OCI-M2 (cell line): ENCODE results near the gene PER2.
"Not testable (repeated sequence)": the region's sequence is repeated elsewhere in the genome, so short reads cannot be mapped to it uniquely, and the experiment has no call there.

Experiments used
- DNase-seq: peaks from one replicate; lab custom pipeline; 2025; ENCODE audit not compliant: unreplicated experiment; lab: John Stamatoyannopoulos, UW

The PER2 gene

DNA sequence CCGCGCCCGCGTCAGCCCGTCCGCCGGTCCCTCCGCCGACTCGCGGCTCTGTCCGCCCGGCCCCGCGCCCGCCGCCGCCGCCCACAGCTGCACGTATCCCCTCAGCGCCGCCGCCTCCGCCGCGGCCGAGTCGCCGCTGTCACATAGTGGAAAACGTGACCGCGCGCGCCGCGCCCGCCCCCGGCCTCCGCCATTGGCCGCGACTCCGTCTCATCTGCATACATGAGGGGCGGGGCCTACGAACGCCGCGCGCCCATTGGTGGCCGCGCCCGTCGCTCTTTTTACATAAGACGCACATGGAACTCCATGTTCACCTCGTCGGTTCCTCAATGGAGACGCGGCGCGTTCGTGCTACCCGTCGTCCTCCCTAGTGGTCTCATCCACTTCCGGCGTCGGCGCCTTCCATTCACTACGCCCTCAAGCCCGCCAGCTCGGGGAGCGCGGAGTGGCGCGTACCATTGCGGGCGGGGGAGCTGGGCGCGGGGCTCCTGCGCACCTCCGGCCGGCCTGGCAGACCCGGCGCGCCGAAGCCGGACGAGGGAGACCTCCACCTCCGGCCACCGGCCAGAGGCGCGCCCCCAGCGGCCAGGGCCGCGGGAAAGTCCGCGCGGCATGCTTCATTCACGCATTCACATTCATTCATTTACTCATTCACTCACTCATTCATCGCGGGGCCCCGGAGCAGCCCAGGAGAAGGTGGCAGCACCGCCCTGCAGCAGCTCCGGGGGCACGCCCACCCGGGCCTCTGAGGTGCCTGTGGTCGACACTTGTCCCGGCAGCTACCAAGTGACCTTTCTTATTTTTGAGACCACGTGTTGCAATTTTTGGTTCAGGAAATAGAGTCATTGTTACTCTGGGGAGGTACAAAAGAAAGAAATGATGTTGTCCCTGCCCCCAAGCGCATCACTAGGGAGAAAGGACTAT, 502 bp upstream of the PER2 start:
- DNase-seq = peak; percentile 47

- DNase-seq = no peak
Measured at GRCh38 chr2:238286987-238287736, 1.2 kb downstream of the PER2 start.

DNA sequence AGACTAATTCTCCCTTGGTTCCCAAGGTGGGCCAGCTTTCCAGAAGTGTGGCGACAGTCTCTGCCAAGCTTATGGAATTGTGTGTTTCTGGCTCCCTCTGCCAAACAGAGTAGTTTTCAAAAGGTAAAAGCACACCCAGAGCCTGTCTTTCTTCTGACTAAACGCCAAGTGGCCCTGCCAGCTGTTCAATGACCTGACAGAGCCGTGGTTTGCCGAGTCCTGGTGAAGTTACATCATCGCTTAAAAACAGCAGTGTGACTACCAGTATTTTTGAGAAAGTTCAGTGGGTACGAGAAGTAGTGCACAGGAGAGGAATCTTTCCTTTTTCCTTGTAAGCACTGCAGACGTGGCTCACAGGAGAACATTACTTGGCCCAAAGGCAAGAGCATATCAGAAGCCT, 1.9 kb downstream of the PER2 start:
- DNase-seq = no peak

DNA sequence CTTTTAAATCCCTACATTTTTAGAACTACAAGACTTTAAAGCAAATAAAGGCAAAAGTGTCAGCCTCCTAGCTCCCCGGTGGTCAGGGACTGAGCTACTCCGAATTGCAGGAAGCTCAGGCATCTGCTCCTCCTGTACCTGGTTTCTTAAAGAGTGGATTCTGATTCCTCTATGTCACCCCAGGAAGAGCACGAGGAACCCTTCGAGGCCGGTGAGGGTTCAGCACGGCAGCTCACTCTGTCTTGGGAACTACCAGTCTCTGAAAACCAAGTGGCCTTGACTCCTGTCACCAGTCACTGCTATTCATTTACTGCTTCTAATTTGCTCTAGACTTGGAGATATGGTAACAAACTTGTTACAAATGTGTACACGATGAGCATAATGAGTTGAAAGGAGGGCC, 2.3 kb downstream of the PER2 start:
- DNase-seq = no peak

DNA sequence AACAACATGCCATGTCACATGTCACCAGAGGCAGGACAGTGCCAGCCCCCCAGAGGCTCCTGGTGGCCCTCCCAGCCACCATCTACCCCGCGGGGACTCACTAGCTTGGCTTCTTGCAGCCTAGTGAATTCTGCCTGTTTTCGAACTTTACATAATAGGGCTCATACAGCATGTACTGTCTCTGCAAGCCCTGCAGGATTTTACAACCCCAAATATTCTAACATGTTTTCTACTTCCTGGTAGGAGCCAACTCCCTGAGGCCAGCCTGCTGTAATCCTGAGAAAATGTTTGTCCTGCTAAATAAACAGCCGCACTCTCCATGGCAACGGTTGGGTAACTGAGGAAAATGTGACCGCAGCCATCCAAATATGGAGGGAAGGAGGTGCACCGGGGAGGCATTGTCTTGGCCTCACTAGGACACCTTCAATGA, 2.7 kb downstream of the PER2 start:
- no peak for DNase-seq

DNA sequence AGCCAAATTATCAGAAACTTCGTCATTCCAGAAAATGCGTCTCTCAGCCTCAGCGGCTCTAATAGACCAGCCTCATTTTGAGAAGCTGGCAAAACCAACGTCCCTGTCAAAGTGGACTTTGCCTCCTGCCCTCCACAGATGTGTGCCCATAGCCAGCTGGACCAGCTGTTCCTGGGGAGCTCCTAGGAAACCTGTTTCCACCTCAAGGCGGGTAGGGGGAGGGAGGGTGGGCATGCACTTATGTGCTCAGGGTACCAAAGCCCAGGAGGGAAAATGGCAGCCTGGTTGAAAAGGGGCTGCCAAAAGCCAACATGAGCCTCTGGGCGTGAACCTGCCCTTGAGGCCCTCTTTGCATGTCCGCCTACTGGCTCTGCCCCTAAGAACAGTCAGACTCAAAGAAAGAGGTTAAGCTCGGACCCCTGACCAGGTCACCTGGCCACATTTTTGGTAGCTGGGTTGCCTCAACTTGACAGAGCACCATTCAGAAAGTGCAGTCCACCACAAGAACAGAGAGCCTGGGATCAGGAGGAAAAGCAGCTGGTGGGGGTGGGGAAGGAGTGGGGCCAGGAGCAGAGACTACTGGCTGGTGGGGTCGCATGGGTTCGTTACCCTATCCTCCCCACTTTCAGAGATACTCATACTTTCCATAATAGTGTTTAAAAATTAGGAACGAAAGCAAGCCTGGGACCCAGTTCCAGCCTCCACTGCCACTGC, 3.5 kb downstream of the PER2 start:
- no peak for DNase-seq

DNA sequence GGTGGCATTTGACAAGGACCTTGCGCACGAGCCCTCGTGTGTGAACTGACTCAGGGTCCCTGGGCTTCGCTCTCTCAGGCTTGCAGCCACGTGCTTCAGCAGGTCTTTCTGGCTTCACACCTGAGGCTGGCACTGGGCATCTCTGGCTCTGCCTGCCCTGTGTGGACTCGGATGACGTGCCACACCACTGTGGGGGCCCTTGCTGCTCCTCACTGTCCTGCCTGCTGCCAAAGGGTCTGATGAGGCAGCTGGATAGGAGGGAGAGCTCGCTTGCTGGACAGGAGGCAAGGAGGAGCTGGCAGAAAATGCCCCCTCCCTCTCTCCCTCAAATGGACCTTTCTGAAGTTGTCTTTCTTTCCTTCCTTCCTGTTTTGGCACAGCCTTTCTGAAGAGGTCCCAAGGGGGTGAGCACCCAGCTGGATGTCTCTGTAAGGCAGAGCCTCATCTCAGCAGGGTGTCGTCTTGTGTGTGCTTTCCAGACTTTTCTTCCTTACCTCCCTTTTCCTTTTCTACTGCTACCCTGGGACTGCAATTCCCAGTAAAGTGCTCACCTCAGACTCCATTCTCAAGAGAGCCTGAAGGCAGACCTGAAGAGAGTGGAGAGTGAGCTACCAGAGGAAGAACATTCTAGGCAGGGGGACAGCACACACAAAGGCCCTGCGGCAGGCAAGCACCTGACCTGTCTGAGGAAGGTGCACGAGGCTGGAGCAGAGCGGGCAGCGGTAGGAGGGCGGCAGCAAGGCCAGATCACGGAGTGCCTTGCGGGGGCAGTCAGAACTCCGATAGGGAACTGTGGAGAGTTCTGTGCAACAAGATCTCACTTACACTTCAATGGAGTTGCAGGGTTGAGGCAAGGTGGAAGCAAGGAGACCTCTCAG, 5.3 kb downstream of the PER2 start:
- DNase-seq = no peak

- no peak for DNase-seq
Measured at GRCh38 chr2:238281826-238282480, 6.5 kb downstream of the PER2 start.

GRCh38 chr2:238280083-238280825, 8.2 kb downstream of the PER2 start:
- no peak for DNase-seq

GRCh38 chr2:238279324-238279682, 9.1 kb downstream of the PER2 start:
- DNase-seq = no peak

DNA sequence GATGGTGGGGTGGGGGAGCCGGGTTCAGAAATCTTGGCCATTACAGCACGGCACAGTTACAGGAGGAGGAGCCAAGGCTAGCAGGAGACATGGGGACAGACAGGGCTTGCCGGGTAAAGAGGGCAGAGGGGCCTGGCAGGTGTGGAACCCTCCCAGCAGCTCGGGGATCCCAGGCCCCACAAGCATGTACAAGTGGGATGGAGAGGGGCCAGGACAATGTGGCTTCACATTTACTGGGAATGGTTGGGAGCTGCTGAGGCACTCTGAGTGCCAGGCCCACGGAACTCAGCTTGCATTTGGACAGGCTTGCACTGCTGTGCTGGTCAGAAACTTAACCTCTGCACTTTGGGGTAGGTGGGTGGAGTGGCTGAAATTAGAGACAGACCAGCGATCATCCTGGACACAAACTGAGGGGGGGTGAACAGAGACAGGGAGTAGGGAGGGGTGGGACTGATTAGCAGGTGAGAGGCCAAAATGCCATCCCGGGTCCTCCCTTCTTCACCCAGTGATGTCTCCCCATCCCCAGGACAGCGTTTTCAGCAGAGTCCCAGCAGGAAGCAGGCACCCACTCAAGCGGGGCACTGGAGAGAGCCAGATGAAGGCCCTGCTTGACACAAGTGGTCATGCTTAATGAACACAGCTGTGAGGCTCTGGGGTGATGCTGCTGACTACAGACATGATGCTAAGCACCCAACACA, 9.6 kb downstream of the PER2 start:
- DNase-seq = no peak

- DNase-seq = no peak
Measured at GRCh38 chr2:238277695-238278094, 10.7 kb downstream of the PER2 start.

GRCh38 chr2:238274152-238274865, 14.1 kb downstream of the PER2 start:
- DNase-seq = no peak

GRCh38 chr2:238273433-238273832, 15.0 kb downstream of the PER2 start:
- DNase-seq = not testable (repeated sequence)

- no peak for DNase-seq
Measured at GRCh38 chr2:238272156-238272555, 16.3 kb downstream of the PER2 start.

DNA sequence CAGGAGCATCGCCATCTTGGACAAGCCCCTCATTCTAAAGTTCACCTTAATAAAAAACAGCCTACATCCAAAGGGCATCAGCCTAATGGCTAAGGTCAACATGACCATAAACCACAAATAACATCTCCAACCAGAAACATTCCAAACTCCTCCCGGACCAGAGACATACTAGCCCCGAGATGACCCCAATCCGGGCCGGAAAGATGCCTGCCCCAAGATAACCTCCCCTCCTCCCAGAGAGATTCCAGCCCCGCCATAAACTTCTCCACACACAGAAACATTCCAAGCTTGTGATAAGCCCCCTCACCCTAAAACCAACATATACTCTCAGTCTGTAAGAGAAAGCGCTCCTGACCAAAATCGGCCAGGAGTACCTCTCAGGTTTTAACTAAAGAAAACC, 16.7 kb downstream of the PER2 start:
- not testable (repeated sequence) for DNase-seq

DNA sequence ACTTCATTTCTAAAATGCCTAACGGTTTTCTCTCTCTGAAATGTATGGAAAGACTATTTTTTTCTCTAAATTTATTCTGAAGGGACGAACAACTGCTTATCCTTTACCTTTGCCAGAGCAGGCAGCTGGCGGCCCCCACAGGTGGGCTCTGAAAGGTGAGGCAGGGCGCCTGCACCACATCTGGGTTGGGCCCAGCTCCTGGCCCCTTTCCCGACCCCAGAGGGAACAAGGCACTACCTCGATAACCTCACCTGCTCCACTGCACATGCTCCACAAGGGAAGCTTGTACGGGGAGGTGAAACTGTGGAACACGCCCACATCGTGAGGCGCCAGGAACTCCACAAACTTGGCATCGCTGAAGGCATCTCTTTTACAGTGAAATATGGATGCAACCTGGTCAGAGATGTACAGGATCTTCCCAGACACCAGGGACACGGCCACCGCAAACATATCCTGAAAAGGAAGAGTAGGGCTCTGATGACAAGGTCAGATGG, 17.3 kb downstream of the PER2 start:
- DNase-seq = no peak

- no peak for DNase-seq
Measured at GRCh38 chr2:238270606-238271005, 17.8 kb downstream of the PER2 start.
